ENCODE measurements around the gene JUNB. TPM values are rescaled to one million over a fixed set of nuclear protein-coding genes. Genes with fewer than 3 reads are reported as not detected.
A peak's percentile ranks its signal among the peaks of the same experiment; 100 is the strongest.

Gene JUNB
- total and polyA plus RNA-seq, 9 donors, result 17.8 to 157 (median 56.5) TPM

- no peaks in the 10 kb centered on the region for H3K9me3 ChIP-seq (replicated peaks; ENCODE audit: control insufficient read depth, low read depth, low read length)
- no peaks in the 10 kb centered on the region for H3K36me3 ChIP-seq (ENCODE audit: control insufficient read depth, insufficient read depth, low read length)
- no peaks in the 10 kb centered on the region for H3K27me3 ChIP-seq (ENCODE audit: control insufficient read depth, insufficient read depth, low read length)
- peak overlapping the region; percentile 31 for H3K4me3 ChIP-seq (ENCODE audit: low read length)
- 14% methylated on average over 3 of the region's 4 CpGs for WGBS (ENCODE audit: insufficient coverage)
- H3K27ac ChIP-seq (ENCODE audit: low read length), result peak overlapping the region; percentile 99
- peak; percentile 96 for DNase-seq
- peaks cover 79% of the 10 kb centered on the region for H3K4me1 ChIP-seq (ENCODE audit: control insufficient read depth, insufficient read depth, low read length)
These were observed 3.1 kb upstream of the JUNB start for GRCh38 chr19:12788042-12788681.

DNA sequence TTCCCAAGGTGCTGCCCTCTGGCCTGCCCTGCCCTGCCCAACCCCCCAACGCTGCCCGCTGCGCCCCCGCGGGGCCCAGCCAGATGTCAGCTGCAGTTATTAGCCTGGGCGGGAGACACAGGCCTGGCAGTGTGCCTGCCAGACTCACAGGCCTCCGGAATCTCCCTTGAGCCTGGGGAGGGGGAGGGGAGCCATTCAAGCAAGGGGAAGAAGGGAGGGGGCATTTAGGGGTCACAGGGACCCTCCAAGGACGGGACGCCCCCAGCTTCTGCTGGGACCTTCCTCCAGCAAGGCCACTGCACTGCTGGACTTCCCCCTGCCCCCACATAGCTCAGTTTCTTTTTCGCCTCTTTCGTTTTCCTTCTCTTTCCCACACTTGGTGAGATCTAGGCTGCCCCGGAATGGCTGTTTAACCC, 2.6 kb upstream of the JUNB start:
- WGBS (ENCODE audit: insufficient coverage), result 0% methylated on average over 7 of the region's 12 CpGs
- peak; percentile 94 for DNase-seq
- peak overlapping the region; percentile 99 for H3K27ac ChIP-seq (ENCODE audit: low read length)
- peaks cover 74% of the 10 kb centered on the region for H3K4me1 ChIP-seq (ENCODE audit: control insufficient read depth, insufficient read depth, low read length)
- H3K4me3 ChIP-seq (ENCODE audit: low read length), result peak overlapping the region; percentile 31
- H3K27me3 ChIP-seq (ENCODE audit: control insufficient read depth, insufficient read depth, low read length), result no peaks in the 10 kb centered on the region
- no peaks in the 10 kb centered on the region for H3K9me3 ChIP-seq (replicated peaks; ENCODE audit: control insufficient read depth, low read depth, low read length)
- no peaks in the 10 kb centered on the region for H3K36me3 ChIP-seq (ENCODE audit: control insufficient read depth, insufficient read depth, low read length)

DNA sequence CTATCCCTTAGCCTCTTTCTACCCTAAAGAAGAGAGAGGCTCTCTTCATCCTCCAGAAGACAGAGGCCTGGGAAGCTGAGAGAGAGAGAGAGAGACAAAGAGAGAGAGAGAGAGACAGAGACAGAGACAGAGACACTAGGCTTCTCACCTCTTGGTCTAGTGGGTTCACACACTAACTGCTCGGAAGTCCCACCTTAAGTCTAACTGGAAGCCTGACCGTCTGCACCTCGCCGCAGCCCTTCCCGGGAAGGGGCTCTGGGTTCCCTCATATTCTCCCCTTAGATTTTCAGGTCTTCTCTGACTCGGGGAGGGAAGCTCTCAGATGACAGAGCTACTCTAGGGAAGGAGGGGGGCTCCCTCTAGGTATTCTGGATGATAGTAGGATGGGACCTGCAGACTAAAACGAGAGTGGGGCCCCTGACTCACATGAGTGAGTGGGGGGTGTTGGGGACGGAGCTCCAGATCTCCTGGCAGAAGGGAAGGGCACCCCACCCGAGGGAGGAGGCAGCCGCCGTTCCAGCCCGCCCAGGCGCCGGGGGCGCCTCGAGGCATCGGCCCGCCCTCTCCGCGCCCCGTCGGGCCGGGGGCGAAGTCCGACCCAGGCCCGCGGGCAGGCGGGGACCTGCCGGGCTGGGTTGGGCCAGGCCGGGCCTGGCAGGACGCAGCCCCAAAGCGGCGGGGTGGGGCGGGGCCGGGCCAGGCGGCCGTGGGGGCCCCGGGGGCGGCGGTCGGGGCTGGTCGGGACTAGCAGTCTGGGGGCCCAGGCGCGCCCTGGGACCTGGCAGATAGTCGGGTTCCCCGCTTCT, 2.0 kb upstream of the JUNB start:
- WGBS (ENCODE audit: insufficient coverage), result 3% methylated on average over 42 of the region's 46 CpGs
- H3K27ac ChIP-seq (ENCODE audit: low read length), result peak overlapping the region; percentile 99
- no peaks in the 10 kb centered on the region for H3K36me3 ChIP-seq (ENCODE audit: control insufficient read depth, insufficient read depth, low read length)
- peak overlapping the region; percentile 45 for H3K4me3 ChIP-seq (ENCODE audit: low read length)
- peaks cover 74% of the 10 kb centered on the region for H3K4me1 ChIP-seq (ENCODE audit: control insufficient read depth, insufficient read depth, low read length)
- no peak for DNase-seq
- no peaks in the 10 kb centered on the region for H3K27me3 ChIP-seq (ENCODE audit: control insufficient read depth, insufficient read depth, low read length)
- no peaks in the 10 kb centered on the region for H3K9me3 ChIP-seq (replicated peaks; ENCODE audit: control insufficient read depth, low read depth, low read length)

DNA sequence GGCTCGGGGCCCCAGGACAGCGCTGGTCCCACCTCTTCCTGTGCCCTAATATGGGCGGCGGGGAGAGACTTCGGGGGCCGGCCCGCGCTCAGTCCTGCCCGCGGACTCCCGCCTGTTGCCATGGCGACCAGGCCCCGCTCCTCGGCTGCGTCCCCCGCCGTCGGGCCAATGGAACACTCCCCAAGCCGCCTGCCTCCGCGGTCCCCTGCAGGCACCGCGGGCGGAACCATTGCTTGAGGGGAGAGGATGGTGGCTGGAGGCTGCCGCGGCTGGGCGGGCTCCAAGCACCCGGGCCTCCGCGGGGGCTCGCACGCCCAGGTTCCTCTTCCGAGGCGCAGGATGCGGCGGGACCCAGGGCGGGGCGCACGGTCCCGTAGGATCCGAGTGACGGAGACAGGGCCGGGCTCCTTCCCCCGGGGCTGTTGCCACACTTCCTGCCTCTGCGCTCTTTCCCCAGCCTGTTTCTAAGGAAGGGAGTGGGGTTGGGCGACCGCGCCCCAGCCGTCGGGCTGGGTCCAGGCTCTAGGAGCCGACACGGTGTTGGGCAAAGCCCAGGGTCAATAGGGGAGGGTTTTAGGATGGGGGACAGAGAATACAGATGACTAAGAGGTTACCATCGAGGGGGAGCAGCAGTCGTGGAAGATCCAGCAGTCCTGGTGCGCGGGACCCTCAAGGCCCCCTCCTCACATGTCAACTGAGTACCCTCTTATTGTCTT, 1.2 kb upstream of the JUNB start:
- Histone ChIP-seq H3K9me3 (replicated peaks; ENCODE audit: control insufficient read depth, low read depth, low read length) (no peaks in the 10 kb centered on the region), H3K27me3 (ENCODE audit: control insufficient read depth, insufficient read depth, low read length) (no peaks in the 10 kb centered on the region), H3K27ac (ENCODE audit: low read length) (peak overlapping the region; percentile 99), H3K4me3 (ENCODE audit: low read length) (peak overlapping the region; percentile 45), H3K4me1 (ENCODE audit: control insufficient read depth, insufficient read depth, low read length) (peaks cover 68% of the 10 kb centered on the region), H3K36me3 (ENCODE audit: control insufficient read depth, insufficient read depth, low read length) (no peaks in the 10 kb centered on the region)
- peak; percentile 98 for DNase-seq
- under 1% methylated on average over 51 of the region's 56 CpGs for WGBS (ENCODE audit: insufficient coverage)

GRCh38 chr19:12790628-12791344, 500 bp upstream of the JUNB start:
- 2% methylated on average over 22 of the region's 22 CpGs for WGBS (ENCODE audit: insufficient coverage)

DNA sequence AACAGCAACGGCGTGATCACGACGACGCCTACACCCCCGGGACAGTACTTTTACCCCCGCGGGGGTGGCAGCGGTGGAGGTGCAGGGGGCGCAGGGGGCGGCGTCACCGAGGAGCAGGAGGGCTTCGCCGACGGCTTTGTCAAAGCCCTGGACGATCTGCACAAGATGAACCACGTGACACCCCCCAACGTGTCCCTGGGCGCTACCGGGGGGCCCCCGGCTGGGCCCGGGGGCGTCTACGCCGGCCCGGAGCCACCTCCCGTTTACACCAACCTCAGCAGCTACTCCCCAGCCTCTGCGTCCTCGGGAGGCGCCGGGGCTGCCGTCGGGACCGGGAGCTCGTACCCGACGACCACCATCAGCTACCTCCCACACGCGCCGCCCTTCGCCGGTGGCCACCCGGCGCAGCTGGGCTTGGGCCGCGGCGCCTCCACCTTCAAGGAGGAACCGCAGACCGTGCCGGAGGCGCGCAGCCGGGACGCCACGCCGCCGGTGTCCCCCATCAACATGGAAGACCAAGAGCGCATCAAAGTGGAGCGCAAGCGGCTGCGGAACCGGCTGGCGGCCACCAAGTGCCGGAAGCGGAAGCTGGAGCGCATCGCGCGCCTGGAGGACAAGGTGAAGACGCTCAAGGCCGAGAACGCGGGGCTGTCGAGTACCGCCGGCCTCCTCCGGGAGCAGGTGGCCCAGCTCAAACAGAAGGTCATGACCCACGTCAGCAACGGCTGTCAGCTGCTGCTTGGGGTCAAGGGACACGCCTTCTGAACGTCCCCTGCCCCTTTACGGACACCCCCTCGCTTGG, 966 bp downstream of the JUNB start:
- under 1% methylated on average over 72 of the region's 84 CpGs for WGBS (ENCODE audit: insufficient coverage)
- DNase-seq, result peak; percentile 78
- Histone ChIP-seq H3K9me3 (replicated peaks; ENCODE audit: control insufficient read depth, low read depth, low read length) (no peaks in the 10 kb centered on the region), H3K4me3 (ENCODE audit: low read length) (peak overlapping the region; percentile 98), H3K4me1 (ENCODE audit: control insufficient read depth, insufficient read depth, low read length) (peaks cover 56% of the 10 kb centered on the region), H3K36me3 (ENCODE audit: control insufficient read depth, insufficient read depth, low read length) (peaks cover 6% of the 10 kb centered on the region), H3K27me3 (ENCODE audit: control insufficient read depth, insufficient read depth, low read length) (no peaks in the 10 kb centered on the region), H3K27ac (ENCODE audit: low read length) (peak overlapping the region; percentile 99)

More at GRCh38 chr19:12790628-12791344, 500 bp upstream of the JUNB start:
- peak overlapping the region; percentile 99 for H3K27ac ChIP-seq (ENCODE audit: low read length)
- H3K9me3 ChIP-seq (replicated peaks; ENCODE audit: control insufficient read depth, low read depth, low read length), result no peaks in the 10 kb centered on the region
- peaks cover 64% of the 10 kb centered on the region for H3K4me1 ChIP-seq (ENCODE audit: control insufficient read depth, insufficient read depth, low read length)
- H3K36me3 ChIP-seq (ENCODE audit: control insufficient read depth, insufficient read depth, low read length), result no peaks in the 10 kb centered on the region
- peak overlapping the region; percentile 45 for H3K4me3 ChIP-seq (ENCODE audit: low read length)
- peak; percentile 41 for DNase-seq
- no peaks in the 10 kb centered on the region for H3K27me3 ChIP-seq (ENCODE audit: control insufficient read depth, insufficient read depth, low read length)

DNA sequence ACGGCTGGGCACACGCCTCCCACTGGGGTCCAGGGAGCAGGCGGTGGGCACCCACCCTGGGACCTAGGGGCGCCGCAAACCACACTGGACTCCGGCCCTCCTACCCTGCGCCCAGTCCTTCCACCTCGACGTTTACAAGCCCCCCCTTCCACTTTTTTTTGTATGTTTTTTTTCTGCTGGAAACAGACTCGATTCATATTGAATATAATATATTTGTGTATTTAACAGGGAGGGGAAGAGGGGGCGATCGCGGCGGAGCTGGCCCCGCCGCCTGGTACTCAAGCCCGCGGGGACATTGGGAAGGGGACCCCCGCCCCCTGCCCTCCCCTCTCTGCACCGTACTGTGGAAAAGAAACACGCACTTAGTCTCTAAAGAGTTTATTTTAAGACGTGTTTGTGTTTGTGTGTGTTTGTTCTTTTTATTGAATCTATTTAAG, 1.6 kb downstream of the JUNB start:
- 0% methylated on average over 3 of the region's 22 CpGs for WGBS (ENCODE audit: insufficient coverage)
- H3K4me1 ChIP-seq (ENCODE audit: control insufficient read depth, insufficient read depth, low read length), result peaks cover 51% of the 10 kb centered on the region
- peak overlapping the region; percentile 99 for H3K27ac ChIP-seq (ENCODE audit: low read length)
- no peak for DNase-seq
- H3K36me3 ChIP-seq (ENCODE audit: control insufficient read depth, insufficient read depth, low read length), result peaks cover 6% of the 10 kb centered on the region
- peak overlapping the region; percentile 98 for H3K4me3 ChIP-seq (ENCODE audit: low read length)
- H3K27me3 ChIP-seq (ENCODE audit: control insufficient read depth, insufficient read depth, low read length), result no peaks in the 10 kb centered on the region
- H3K9me3 ChIP-seq (replicated peaks; ENCODE audit: control insufficient read depth, low read depth, low read length), result no peaks in the 10 kb centered on the region

- Histone ChIP-seq H3K4me3 (ENCODE audit: low read length) (peak overlapping the region; percentile 98), H3K9me3 (replicated peaks; ENCODE audit: control insufficient read depth, low read depth, low read length) (no peaks in the 10 kb centered on the region), H3K27me3 (ENCODE audit: control insufficient read depth, insufficient read depth, low read length) (no peaks in the 10 kb centered on the region), H3K27ac (ENCODE audit: low read length) (peak overlapping the region; percentile 99), H3K4me1 (ENCODE audit: control insufficient read depth, insufficient read depth, low read length) (peaks cover 44% of the 10 kb centered on the region), H3K36me3 (ENCODE audit: control insufficient read depth, insufficient read depth, low read length) (peaks cover 7% of the 10 kb centered on the region)
- WGBS (ENCODE audit: insufficient coverage), result under 1% methylated on average over 68 of the region's 81 CpGs
- peak; percentile 97 for DNase-seq
These were observed 2.3 kb downstream of the JUNB start for GRCh38 chr19:12793290-12794195.

All from muscle of leg (tissue), 11 donors.